Activated naive CD8-positive, alpha-beta T cell treated with anti-CD3 and anti-CD28 coated beads, Interleukin-2, amount 50 U/mL, for 24 hours (primary cell): Measurements from ENCODE around the gene RNF41.
A peak's percentile ranks its signal among the peaks of the same experiment; 100 is the strongest.

Source experiments
- ATAC-seq: fragments of 150-1000 bp; cut with Tn5 transposase; one replicate; pipeline ENCODE4 v1.10.0; 2021
- DNase-seq: peaks from one replicate; pipeline ENCODE4 v3.0.0; 2021
- H3K27ac Mint-ChIP-seq: one replicate; pipeline ENCODE4 v1.8.0; 2021; ENCODE audit warnings: mild to moderate bottlenecking, mixed read lengths
- H3K27me3 Mint-ChIP-seq: one replicate; pipeline ENCODE4 v1.8.0; 2021; ENCODE audit warnings: mixed read lengths
- H3K36me3 Mint-ChIP-seq: one replicate; pipeline ENCODE4 v1.8.0; 2021; ENCODE audit warnings: low read depth, mixed read lengths
- H3K4me1 Mint-ChIP-seq: one replicate; pipeline ENCODE4 v1.8.0; 2021; ENCODE audit warnings: mixed read lengths
- H3K4me3 Mint-ChIP-seq: one replicate; pipeline ENCODE4 v1.8.0; 2021; ENCODE audit warnings: mild to moderate bottlenecking, moderate library complexity, mixed read lengths
- H3K9me3 Mint-ChIP-seq: one replicate; pipeline ENCODE4 v1.8.0; 2021; ENCODE audit warnings: mixed read lengths

RNF41 gene

GRCh38 chr12:56188778-56189098 lies 33.0 kb downstream of the RNF41 start:
- Mint-ChIP-seq H3K27ac (peak overlapping the region; percentile 90), H3K4me3 (peak overlapping the region; percentile 90), H3K27me3 (no peaks in the 10 kb centered on the region), H3K4me1 (peaks cover 43% of the 10 kb centered on the region), H3K36me3 (peaks cover 30% of the 10 kb centered on the region), H3K9me3 (no peaks in the 10 kb centered on the region)
- ATAC-seq (no peak), DNase-seq (peak; percentile 22)

- no peak for DNase-seq
- no peak for ATAC-seq
- Mint-ChIP-seq H3K27ac (peak overlapping the region; percentile 90), H3K27me3 (no peaks in the 10 kb centered on the region), H3K4me1 (peaks cover 40% of the 10 kb centered on the region), H3K9me3 (no peaks in the 10 kb centered on the region), H3K36me3 (peaks cover 31% of the 10 kb centered on the region), H3K4me3 (peak overlapping the region; percentile 90)
Measured at GRCh38 chr12:56188131-56188777, 33.5 kb downstream of the RNF41 start.

- Mint-ChIP-seq H3K4me3 (peak overlapping the region; percentile 90), H3K4me1 (peaks cover 35% of the 10 kb centered on the region), H3K9me3 (no peaks in the 10 kb centered on the region), H3K36me3 (peaks cover 31% of the 10 kb centered on the region), H3K27ac (peak overlapping the region; percentile 90), H3K27me3 (no peaks in the 10 kb centered on the region)
- ATAC-seq (no peak), DNase-seq (no peak)
Measured at GRCh38 chr12:56186957-56187356, 34.8 kb downstream of the RNF41 start.

GRCh38 chr12:56178347-56178746 lies 43.4 kb downstream of the RNF41 start:
- peaks cover 43% of the 10 kb centered on the region for H3K36me3 Mint-ChIP-seq
- no peak overlapping the region for H3K27ac Mint-ChIP-seq
- no peak for ATAC-seq
- H3K27me3 Mint-ChIP-seq: no peaks in the 10 kb centered on the region
- no peaks in the 10 kb centered on the region for H3K9me3 Mint-ChIP-seq
- no peak for DNase-seq
- no peak overlapping the region for H3K4me3 Mint-ChIP-seq
- no peaks in the 10 kb centered on the region for H3K4me1 Mint-ChIP-seq

GRCh38 chr12:56172839-56173238 lies 48.9 kb downstream of the RNF41 start:
- ATAC-seq (no peak), DNase-seq (no peak)
- Mint-ChIP-seq H3K4me3 (no peak overlapping the region), H3K27me3 (no peaks in the 10 kb centered on the region), H3K9me3 (no peaks in the 10 kb centered on the region), H3K27ac (peak overlapping the region; percentile 1), H3K4me1 (no peaks in the 10 kb centered on the region), H3K36me3 (peaks cover 43% of the 10 kb centered on the region)

- Mint-ChIP-seq H3K4me3 (no peak overlapping the region), H3K4me1 (no peaks in the 10 kb centered on the region), H3K27me3 (no peaks in the 10 kb centered on the region), H3K27ac (no peak overlapping the region), H3K36me3 (peaks cover 47% of the 10 kb centered on the region), H3K9me3 (no peaks in the 10 kb centered on the region)
- DNase-seq (no peak), ATAC-seq (no peak)
Measured at GRCh38 chr12:56169229-56169759, 52.4 kb downstream of the RNF41 start.

GRCh38 chr12:56165369-56165768 lies 56.4 kb downstream of the RNF41 start:
- H3K4me3 Mint-ChIP-seq: no peak overlapping the region
- H3K27ac Mint-ChIP-seq: peak overlapping the region; percentile 15
- peaks cover 51% of the 10 kb centered on the region for H3K36me3 Mint-ChIP-seq
- no peaks in the 10 kb centered on the region for H3K9me3 Mint-ChIP-seq
- DNase-seq: no peak
- H3K4me1 Mint-ChIP-seq: peaks cover 15% of the 10 kb centered on the region
- no peak for ATAC-seq
- H3K27me3 Mint-ChIP-seq: no peaks in the 10 kb centered on the region

- no peaks in the 10 kb centered on the region for H3K9me3 Mint-ChIP-seq
- peaks cover 25% of the 10 kb centered on the region for H3K4me1 Mint-ChIP-seq
- no peak overlapping the region for H3K27ac Mint-ChIP-seq
- ATAC-seq: no peak
- no peaks in the 10 kb centered on the region for H3K27me3 Mint-ChIP-seq
- H3K36me3 Mint-ChIP-seq: peaks cover 52% of the 10 kb centered on the region
- DNase-seq: no peak
- no peak overlapping the region for H3K4me3 Mint-ChIP-seq
Measured at GRCh38 chr12:56164345-56164729, 57.4 kb downstream of the RNF41 start.

GRCh38 chr12:56163533-56164344 lies 58.0 kb downstream of the RNF41 start:
- H3K36me3 Mint-ChIP-seq: peaks cover 55% of the 10 kb centered on the region
- H3K27ac Mint-ChIP-seq: no peak overlapping the region
- DNase-seq (no peak), ATAC-seq (no peak)
- H3K4me3 Mint-ChIP-seq: no peak overlapping the region
- H3K9me3 Mint-ChIP-seq: no peaks in the 10 kb centered on the region
- H3K4me1 Mint-ChIP-seq: peaks cover 31% of the 10 kb centered on the region
- H3K27me3 Mint-ChIP-seq: no peaks in the 10 kb centered on the region

GRCh38 chr12:56162468-56163290 lies 59.0 kb downstream of the RNF41 start:
- peaks cover 33% of the 10 kb centered on the region for H3K4me1 Mint-ChIP-seq
- H3K27me3 Mint-ChIP-seq: no peaks in the 10 kb centered on the region
- no peak for DNase-seq
- H3K27ac Mint-ChIP-seq: peak overlapping the region; percentile 59
- no peak for ATAC-seq
- peaks cover 60% of the 10 kb centered on the region for H3K36me3 Mint-ChIP-seq
- no peaks in the 10 kb centered on the region for H3K9me3 Mint-ChIP-seq
- no peak overlapping the region for H3K4me3 Mint-ChIP-seq

- H3K36me3 Mint-ChIP-seq: peaks cover 55% of the 10 kb centered on the region
- ATAC-seq: no peak
- H3K27me3 Mint-ChIP-seq: no peaks in the 10 kb centered on the region
- peak overlapping the region; percentile 96 for H3K27ac Mint-ChIP-seq
- H3K9me3 Mint-ChIP-seq: no peaks in the 10 kb centered on the region
- H3K4me3 Mint-ChIP-seq: peak overlapping the region; percentile 96
- DNase-seq: no peak
- H3K4me1 Mint-ChIP-seq: peaks cover 40% of the 10 kb centered on the region
Measured at GRCh38 chr12:56161690-56162351, 59.9 kb downstream of the RNF41 start.

- no peaks in the 10 kb centered on the region for H3K9me3 Mint-ChIP-seq
- H3K36me3 Mint-ChIP-seq: peaks cover 55% of the 10 kb centered on the region
- H3K27ac Mint-ChIP-seq: peak overlapping the region; percentile 96
- ATAC-seq (no peak), DNase-seq (no peak)
- H3K27me3 Mint-ChIP-seq: no peaks in the 10 kb centered on the region
- H3K4me3 Mint-ChIP-seq: peak overlapping the region; percentile 96
- peaks cover 40% of the 10 kb centered on the region for H3K4me1 Mint-ChIP-seq
Measured at GRCh38 chr12:56160894-56161689, 60.6 kb downstream of the RNF41 start.

GRCh38 chr12:56160193-56160763 lies 61.4 kb downstream of the RNF41 start:
- Mint-ChIP-seq H3K4me1 (peaks cover 44% of the 10 kb centered on the region), H3K9me3 (no peaks in the 10 kb centered on the region), H3K4me3 (peak overlapping the region; percentile 96), H3K36me3 (peaks cover 54% of the 10 kb centered on the region), H3K27ac (peak overlapping the region; percentile 96), H3K27me3 (no peaks in the 10 kb centered on the region)
- ATAC-seq (peak; percentile 38), DNase-seq (peak; percentile 56)
